CD4-positive, alpha-beta T cell treated with Interleukin-17A for 4 hours (primary cell): ENCODE data around the gene BSCL2.
"Not testable (repeated sequence)": the region's sequence is repeated elsewhere in the genome, so short reads cannot be mapped to it uniquely, and the experiment has no call there.

Experiments
- DNase-seq: peaks from one replicate; pipeline ENCODE4 v3.0.0-alpha.2; 2020; ENCODE audit warnings: mixed read lengths

BSCL2 gene

DNA sequence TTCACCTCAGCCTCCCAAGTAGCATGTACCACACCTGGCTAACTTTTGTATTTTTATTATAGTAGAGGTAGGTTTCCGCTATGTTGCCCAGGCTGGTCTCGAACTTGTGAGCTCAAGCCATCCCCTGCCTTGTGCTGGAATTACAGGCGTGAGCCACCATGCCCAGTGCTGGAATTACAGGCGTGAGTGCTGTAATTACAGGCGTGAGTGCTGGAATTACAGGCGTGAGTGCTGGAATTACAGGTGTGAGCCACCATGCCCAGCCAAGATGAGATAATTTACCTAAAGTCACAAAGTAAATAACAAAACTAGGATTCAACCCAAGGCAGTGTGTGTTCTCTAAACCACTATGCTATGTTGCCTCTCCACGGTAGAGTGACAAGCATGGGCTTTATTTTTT, 24.7 kb downstream of the BSCL2 start:
- no peak for DNase-seq

- peak; percentile 52 for DNase-seq
Measured at GRCh38 chr11:62680825-62681240, 26.4 kb downstream of the BSCL2 start.

- peak; percentile 85 for DNase-seq
Measured at GRCh38 chr11:62678770-62679696, 28.2 kb downstream of the BSCL2 start, which contains the start of gene UBXN1. Gene UBXN1 (minus strand): TSS chr11:62679073. CDS start chr11:62678923, 150 bp downstream.

DNA sequence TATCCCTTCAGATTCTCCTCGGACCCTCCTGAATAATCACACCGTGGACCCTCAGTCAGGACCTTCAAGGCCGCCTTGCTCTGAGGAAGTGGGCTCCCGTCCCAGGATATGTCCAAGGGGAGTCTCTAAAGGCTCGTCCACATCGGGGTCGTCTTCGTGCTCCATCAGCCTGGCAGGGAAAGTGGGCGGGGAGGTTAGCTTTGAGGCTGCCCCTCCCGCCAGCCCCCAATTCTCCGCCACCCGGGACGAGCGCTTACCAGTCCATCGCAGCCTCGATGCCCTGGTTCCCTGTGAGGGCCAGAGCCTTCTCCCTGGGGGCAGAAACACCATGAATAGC, 28.8 kb downstream of the BSCL2 start:
- DNase-seq = no peak

DNA sequence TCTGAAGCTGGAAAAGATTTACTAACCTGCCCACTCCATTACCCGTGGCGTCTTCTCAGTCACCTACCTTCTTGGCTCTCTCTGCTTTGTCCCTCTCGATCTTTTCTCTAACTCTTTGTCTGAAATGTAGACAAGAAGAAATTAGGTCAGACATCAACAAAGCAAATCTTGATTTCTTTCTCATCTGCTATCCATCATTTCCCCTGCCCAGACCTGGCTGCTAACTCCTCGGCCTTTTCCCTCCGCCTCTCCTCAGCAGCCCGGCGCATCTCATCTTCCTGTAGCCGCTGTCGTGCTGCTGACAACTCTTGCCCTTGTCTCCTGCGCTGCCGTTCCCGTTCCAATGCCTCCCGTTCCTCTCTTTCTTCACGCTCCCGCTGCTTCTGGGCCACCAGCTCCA, 29.5 kb downstream of the BSCL2 start:
- no peak for DNase-seq

DNA sequence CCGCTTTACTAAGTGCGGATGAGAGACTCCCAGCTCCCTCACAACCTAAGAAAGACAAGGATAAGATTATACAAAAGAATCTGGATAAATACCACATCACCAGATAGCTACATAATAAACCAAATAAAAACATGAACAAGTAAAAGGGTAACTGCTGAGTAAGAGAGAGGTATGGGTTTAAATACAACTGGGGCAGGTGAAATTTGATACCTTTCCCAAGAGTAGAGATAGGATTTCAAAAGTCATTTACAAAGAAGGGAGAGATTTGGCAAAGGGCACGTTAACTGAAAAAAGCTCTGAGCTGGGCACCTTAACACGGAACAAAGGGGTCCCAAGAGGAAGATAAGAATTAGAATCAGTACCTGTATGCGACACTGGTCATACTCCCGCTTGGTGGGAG, 30.1 kb downstream of the BSCL2 start:
- no peak for DNase-seq

DNA sequence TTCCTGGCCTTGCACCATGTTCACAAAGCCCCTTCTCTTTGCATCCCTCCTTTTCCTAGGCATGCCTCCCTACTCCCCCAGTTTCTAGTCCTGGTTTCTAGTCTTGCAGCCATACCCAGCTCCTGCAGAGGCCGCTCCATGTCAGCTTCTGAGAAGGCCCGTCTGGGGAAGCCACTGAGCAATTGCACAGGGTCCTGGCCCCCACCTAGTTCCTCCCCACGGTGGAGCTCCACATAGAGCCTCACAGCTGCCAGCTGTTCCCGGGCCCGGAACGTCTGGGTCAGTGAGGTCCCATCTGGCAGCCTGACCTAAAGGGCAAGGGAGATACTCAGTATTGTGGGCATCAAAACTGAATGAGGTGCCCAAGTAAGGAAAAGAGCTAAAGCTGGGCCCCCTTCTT, 30.5 kb downstream of the BSCL2 start:
- no peak for DNase-seq

- not testable (repeated sequence) for DNase-seq
Measured at GRCh38 chr11:62675415-62675814, 31.8 kb downstream of the BSCL2 start.

DNA sequence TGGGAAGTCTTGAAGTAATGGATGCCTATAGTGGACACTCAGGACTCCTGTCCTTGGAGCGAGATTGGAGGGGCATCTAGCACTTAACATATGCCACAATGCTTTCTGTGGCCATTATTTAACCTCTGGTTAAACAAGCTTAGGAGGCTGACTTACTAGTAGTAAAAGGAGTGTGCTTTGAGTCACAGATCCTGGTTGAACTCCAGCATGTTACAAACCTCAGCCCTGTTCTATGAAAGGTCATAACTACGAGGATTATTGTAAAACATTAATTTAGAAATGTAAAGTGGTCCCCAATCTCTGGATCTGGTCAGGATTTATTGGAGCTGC, 34.1 kb downstream of the BSCL2 start:
- DNase-seq = no peak

GRCh38 chr11:62671608-62672389, 35.4 kb downstream of the BSCL2 start, which contains the start of the genes LBHD1 and UQCC3:
Gene LBHD1 (minus strand): TSS chr11:62672267. CDS start chr11:62670031, 2,236 bp downstream.
Gene UQCC3 (plus strand): TSS chr11:62671673. CDS start chr11:62671746, 73 bp downstream.
- DNase-seq = peak; percentile 78

DNA sequence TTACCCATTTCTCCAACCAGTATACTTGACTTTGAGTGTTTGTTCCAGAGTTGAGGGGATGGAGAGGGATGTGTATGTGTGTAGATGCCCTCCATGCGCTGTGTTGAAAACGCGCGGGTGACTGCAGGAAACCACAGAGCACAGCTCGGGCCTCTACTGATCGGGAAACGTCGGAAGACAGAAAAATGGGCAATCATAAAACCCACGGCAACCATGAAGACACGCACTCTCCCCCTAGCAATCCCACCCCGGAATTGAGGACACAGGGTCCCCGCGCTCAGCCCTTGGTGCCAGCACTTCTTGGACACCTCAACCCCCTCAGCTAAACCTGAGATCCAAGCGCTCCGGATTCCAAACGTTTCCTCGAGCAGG, 36.0 kb downstream of the BSCL2 start:
- DNase-seq = no peak

- no peak for DNase-seq
Measured at GRCh38 chr11:62669420-62670161, 37.6 kb downstream of the BSCL2 start.

GRCh38 chr11:62667460-62667859, 39.8 kb downstream of the BSCL2 start:
- DNase-seq = no peak

DNA sequence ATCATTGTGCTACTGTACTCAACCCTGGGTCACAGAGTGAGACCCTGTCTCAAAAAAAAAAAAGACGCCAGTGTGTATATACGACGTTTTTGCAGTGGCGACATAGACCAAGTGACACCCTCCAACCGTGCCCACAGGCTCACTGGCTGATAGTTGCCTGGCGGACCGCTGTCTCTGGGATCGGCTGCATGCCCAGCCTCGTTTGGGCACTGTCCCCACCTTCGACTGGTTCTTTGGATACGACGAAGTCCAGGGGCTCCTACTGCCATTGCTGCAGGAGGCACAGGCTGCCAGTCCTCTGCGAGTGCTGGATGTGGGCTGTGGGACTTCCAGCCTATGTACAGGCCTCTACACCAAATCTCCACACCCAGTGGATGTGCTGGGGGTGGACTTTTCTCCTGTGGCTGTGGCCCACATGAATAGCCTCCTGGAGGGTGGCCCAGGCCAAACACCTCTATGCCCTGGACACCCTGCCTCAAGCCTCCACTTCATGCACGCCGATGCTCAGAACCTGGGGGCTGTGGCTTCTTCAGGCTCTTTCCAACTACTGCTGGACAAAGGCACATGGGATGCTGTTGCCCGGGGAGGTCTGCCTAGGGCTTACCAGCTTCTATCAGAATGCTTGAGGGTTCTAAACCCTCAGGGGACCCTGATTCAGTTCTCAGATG, 40.8 kb downstream of the BSCL2 start:
- no peak for DNase-seq

DNA sequence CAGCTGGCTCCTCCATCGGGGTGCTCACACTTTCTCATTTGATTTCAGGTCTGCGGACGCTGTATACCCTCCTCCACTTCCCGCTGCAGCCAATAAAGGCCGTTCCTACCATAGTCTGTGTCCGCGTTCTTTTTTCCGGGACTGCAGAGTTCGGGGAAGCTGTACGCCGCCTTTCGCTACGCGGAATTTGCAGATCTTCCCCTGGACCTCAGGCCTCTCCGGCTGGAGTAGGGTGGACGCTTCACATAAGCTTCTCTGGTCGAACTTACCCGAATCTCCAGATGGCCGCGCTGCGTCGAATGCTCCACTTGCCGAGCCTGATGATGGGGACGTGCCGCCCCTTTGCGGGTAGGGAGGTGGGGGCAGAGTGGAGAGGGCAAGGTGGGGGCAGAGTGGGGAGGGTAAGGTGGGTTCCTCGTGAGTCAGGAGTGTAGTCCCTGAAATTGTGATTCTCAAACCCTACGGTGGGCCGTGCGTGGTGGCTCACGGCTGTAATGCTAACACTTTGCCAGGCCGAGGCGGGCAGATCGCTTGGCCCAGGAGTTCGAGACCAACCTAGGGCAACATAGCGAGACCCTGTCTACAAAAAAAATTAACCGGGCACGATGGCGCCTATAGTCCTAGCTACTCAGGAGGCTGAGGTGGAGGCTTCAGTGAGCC, 41.5 kb downstream of the BSCL2 start:
- peak; percentile 68 for DNase-seq

DNA sequence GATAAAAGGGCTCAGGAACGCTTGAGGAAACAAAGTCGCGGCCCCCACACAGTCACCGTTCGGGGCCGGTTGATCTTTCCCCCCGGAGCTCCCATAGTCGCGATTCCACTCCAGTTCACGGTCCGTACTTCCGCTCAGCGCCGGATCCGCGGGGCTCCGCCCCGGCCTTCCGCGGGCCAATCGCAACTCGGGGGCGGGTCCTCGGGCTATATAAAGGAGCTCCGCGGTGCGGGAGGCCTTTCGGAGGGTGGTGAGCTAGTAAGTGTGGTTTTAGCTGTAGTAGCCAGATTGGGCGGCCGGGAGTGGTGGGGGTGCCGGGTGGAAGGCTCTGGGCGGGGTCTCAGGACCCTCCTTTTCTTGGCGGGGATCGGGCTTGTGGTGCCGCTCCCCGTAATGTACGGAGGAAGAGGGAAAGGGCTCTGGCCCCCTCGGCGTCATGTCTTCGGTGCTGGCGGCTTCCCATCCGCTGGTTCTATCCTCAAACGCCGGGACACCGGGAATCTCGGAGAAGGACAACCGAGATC, 42.1 kb downstream of the BSCL2 start, which contains the start of the genes C11orf98 and CSKMT:
Gene C11orf98, minus strand, starts transcription at position 136 of the 524 bp plus-strand sequence. Its CDS starts 41 bp downstream, at position 95.
Gene CSKMT, plus strand, starts transcription at position 238 of the 524 bp plus-strand sequence. CDS start 568 bp downstream, outside the sequence.
- peak; percentile 95 for DNase-seq

- peak; percentile 60 for DNase-seq
Measured at GRCh38 chr11:62664405-62665074, 42.7 kb downstream of the BSCL2 start.

DNA sequence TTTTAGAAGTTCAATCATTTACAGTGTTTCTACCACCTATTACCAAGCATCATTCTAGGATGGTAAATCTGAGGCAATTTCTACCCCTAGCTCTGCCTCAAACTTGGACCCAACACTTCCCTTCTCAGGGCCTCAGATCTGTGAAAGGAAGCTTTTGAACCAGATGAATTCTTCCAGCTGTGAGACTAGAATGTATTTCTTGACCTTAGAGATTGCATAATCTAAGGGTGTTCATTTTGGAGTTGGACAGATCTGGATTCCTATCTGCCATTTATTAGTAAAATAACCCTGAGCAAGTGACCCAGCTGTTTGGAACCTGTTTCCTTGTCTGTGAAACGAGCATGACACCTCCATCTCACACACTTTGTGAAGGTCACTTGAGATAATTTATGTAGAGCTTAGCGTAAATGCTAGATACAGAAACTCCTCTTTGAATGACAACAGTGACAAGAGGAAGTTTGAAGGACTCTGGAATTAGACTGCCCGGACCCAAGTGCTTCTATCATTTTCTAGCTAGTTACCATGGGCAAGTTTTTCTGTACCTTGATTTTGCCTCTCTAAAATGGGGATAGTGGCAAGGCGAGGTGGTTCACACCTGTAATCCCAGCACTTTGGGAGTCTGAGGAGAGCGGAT, 50.3 kb downstream of the BSCL2 start:
- DNase-seq = no peak

DNA sequence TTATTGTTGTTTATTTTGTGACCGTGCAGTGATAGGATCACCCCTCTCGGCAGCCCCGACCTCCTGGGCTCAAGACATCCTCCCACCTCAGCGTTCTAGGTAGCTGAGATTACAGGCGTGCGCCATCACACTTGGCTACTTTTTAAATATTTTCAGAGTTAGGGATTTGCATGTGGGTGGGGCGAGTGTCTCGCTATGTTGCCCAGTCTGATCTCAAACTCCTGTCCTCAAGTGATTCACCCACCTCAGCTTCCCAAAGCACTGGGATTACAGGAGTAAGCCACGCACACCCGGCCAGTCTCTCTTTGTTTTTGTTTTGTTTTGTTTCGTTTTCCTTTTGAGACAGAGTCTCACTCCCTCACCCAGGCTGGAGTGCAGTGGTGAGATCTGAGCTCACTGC, 52.9 kb downstream of the BSCL2 start:
- DNase-seq = no peak
